Measurements from ENCODE around the gene OSBP2.

DNA sequence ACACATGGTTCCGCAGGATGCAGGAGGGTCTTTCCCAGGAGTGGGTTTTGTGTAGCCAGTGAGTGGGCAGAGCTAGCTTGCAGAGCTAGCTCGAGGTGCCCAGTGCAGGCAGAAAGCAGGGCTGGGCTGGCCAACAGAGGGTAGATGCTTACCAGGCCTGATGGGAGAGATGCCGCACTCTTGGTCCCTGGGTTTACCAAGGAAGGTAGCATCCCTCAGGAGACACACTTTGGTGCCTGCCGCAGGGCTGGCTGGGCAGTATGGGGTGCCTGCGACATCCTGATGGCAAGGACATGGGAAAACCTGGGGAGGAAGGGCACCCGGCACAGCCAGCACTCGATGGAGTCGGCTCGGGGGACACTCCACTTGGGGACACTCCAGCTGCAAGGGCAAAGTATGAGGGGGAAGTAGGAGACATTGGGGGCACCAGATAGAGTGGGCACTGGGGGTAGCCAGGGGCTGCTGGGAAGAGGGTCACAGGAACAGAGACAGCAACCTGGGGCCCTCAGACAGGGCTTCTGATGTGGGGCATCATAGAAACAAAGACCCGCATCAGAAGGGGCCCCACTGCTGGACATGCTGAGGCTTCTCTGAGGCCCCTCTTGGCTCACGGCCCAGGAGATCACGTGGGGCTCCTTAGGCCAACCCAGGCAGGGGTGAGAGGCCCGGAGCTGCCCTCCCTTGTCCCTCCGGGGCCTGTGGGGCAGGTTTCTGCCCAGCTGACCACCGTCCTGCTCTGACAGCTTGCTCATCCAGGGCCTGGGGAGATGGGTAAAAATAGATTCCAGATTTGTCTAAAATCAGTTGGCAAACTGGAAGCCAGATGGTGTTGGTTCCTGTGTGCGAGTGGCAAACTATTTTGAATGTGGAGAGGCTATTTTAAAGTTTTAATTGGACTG is 184.1 kb downstream of the OSBP2 start:
- TF ChIP-seq, protein P1, sequence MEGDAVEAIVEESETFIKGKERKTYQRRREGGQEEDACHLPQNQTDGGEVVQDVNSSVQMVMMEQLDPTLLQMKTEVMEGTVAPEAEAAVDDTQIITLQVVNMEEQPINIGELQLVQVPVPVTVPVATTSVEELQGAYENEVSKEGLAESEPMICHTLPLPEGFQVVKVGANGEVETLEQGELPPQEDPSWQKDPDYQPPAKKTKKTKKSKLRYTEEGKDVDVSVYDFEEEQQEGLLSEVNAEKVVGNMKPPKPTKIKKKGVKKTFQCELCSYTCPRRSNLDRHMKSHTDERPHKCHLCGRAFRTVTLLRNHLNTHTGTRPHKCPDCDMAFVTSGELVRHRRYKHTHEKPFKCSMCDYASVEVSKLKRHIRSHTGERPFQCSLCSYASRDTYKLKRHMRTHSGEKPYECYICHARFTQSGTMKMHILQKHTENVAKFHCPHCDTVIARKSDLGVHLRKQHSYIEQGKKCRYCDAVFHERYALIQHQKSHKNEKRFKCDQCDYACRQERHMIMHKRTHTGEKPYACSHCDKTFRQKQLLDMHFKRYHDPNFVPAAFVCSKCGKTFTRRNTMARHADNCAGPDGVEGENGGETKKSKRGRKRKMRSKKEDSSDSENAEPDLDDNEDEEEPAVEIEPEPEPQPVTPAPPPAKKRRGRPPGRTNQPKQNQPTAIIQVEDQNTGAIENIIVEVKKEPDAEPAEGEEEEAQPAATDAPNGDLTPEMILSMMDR (IDR thresholded peaks at IDR 0.05): no peak
- no peak for TF ChIP-seq POLR2A (IDR thresholded peaks at IDR 0.05)
- TF ChIP-seq EP300 (IDR thresholded peaks at IDR 0.05): no peak

All from tibial nerve (tissue), 4 donors.